SK-N-SH treated with all-trans-retinoic acid at 6 μM for 48 hours (cell line): Measurements from ENCODE around the gene MCM9.
"Not testable (repeated sequence)": the region's sequence is repeated elsewhere in the genome, so short reads cannot be mapped to it uniquely, and the experiment has no call there.

Experiments
- ARNTL ChIP-seq: fragments of 450-650 bp; formaldehyde crosslinking; IDR thresholded peaks from 2 replicates; pipeline ENCODE4 v1.5.0; 2020; ENCODE audit warnings: low read depth, mild to moderate bottlenecking, moderate library complexity, borderline replicate concordance
- CSRNP3 ChIP-seq: fragments of 250-450 bp; sonication (Bioruptor Pico); IDR thresholded peaks from 2 replicates; pipeline ENCODE4 v1.5.1; 2021; ENCODE audit warnings: mild to moderate bottlenecking, moderate library complexity
- PATZ1 ChIP-seq: fragments of 250-450 bp; sonication (Bioruptor Pico); IDR thresholded peaks from 2 replicates; pipeline ENCODE4 v1.8.0; 2020; ENCODE audit warnings: mild to moderate bottlenecking, moderate library complexity, borderline replicate concordance
- RARB ChIP-seq: fragments of 250-450 bp; sonication (Bioruptor Pico); IDR thresholded peaks from 2 replicates; pipeline ENCODE4 v1.8.0; 2021; ENCODE audit warnings: mild to moderate bottlenecking, moderate library complexity

GRCh38 chr6:118796548-118796947, 138.4 kb downstream of the MCM9 start:
- TF ChIP-seq PATZ1 (CRISPR knock-in tag); RARB (CRISPR knock-in tag); ARNTL; CSRNP3 (CRISPR knock-in tag): not testable (repeated sequence)
